Lung (tissue), 12 donors: ENCODE data around the gene TENM4. TPM values are rescaled to one million over a fixed set of nuclear protein-coding genes. Genes with fewer than 3 reads are reported as not detected.
A peak's percentile ranks its signal among the peaks of the same experiment; 100 is the strongest.

Source experiments
- ATAC-seq: fragments of 200-7000 bp; cut with Tn5 transposase; one replicate; pipeline ENCODE4 v1.9.1; 2020; ENCODE audit warnings: moderate number of reproducible peaks; ENCODE audit not compliant: insufficient read depth, low FRiP score
- DNase-seq, 3 donors: peaks; one replicate each; pipeline ENCODE4 v3.0.0-alpha.2; 2013 to 2017
- H3K27ac ChIP-seq, 2 donors: one replicate each; pipeline ENCODE4 v1.5.1; 2013; ENCODE audit warnings: mild to moderate bottlenecking in 2 of 2, moderate library complexity in 2 of 2, control low read depth in 1 of 2, inconsistent platforms in 1 of 2, low read depth in 1 of 2, low read length in 1 of 2
- H3K27me3 ChIP-seq, 3 donors: one replicate each; pipeline ENCODE4 v1.5.1; 2013; ENCODE audit warnings: low read length in 2 of 3; ENCODE audit not compliant: control insufficient read depth in 3 of 3, insufficient read depth in 3 of 3
- H3K36me3 ChIP-seq, 4 donors: one replicate each; pipeline ENCODE4 v1.5.1; 2013; ENCODE audit warnings: low read length in 4 of 4, mild to moderate bottlenecking in 1 of 4, moderate library complexity in 1 of 4; ENCODE audit not compliant: control insufficient read depth in 4 of 4, insufficient read depth in 4 of 4
- H3K4me1 ChIP-seq, 5 donors: one replicate each; pipeline ENCODE4 v1.5.1; 2013; ENCODE audit warnings: low read length in 5 of 5, mild to moderate bottlenecking in 2 of 5, moderate library complexity in 1 of 5; ENCODE audit not compliant: control insufficient read depth in 5 of 5, insufficient read depth in 5 of 5
- H3K4me3 ChIP-seq: one replicate; pipeline ENCODE4 v1.5.1; 2013; ENCODE audit warnings: mild to moderate bottlenecking, control low read depth, moderate library complexity
- H3K9ac ChIP-seq, 2 donors: one replicate each; pipeline ENCODE4 v1.5.1; 2013; ENCODE audit warnings: low read length in 2 of 2, control low read depth in 1 of 2; ENCODE audit not compliant: insufficient read depth in 1 of 2
- H3K9me3 ChIP-seq, 4 donors: one replicate each; pipeline ENCODE4 v1.5.1; 2013; ENCODE audit warnings: low read length in 3 of 4, mild to moderate bottlenecking in 1 of 4, moderate library complexity in 1 of 4; ENCODE audit not compliant: control insufficient read depth in 4 of 4, insufficient read depth in 3 of 4
- CTCF ChIP-seq: IDR thresholded peaks from 2 replicates; pipeline ENCODE4 v1.5.1; 2012; ENCODE audit warnings: mild to moderate bottlenecking; ENCODE audit errors: control extremely low read depth, extremely low read depth
- WGBS, 2 donors: extraction: QIAGEN DNeasy Blood & Tissue Kit; methylation state at CpG; one replicate each; pipeline ENCODE4 v1.1.7; 2013; 5-methylcytosine and 5-hydroxymethylcytosine counted together
- polyA plus RNA-seq, 2 donors: library from polyadenylated mRNA; stranded (reverse); fragments of 200-250 nt; gene quantifications; one replicate each; pipeline ENCODE4 v1.2.1, GENCODE V29; 2013
- total RNA-seq, 2 donors: library from RNA; depleted of rRNA in 1 of 2; stranded (reverse); fragments of >200 nt in 1 of 2; gene quantifications; one replicate each; pipeline ENCODE4 v1.2.1, GENCODE V29; 2014 to 2021
- donor health status: control.
- donor health status: control.
- donor health status: Bipolar disorder and iron deficiency.
- donor health status: healthy.
- donor health status: DM: yes; HTN: yes; CAD: no.

The TENM4 gene
- total and polyA plus RNA-seq, 4 donors, result 0.28 to 16.4 (median 3.2) TPM

DNA sequence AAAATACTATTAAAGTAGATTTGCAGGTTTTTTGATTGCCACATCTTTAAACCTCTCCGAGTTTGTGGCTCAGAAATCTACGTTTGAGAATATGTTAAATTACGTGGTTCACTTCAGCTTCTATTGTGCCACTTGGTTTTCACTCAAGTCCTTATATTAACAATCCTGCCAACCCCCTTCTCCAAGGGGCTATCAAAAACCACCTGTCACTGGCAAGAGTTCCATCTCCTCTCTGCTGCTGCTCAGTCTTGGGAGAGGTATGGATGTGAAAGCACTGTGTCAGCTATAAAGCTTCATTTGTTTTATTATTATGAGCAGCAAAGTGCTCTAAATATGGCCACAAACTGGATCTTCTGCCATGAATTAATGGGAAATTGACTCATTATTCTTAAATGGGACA, 668.6 kb downstream of the TENM4 start:
- Histone ChIP-seq H3K4me1 (peaks cover 0 to 7% (median 3%) of the 10 kb centered on the region in 5 donors), H3K27ac (no peak overlapping the region), H3K27me3 (no peaks in the 10 kb centered on the region), H3K36me3 (no peaks in the 10 kb centered on the region), H3K9me3 (peaks cover 0 to 3% (median 0%) of the 10 kb centered on the region in 4 donors), H3K4me3 (no peak overlapping the region), H3K9ac (no peak overlapping the region)
- WGBS, 2 donors, result 88 to 92% methylated on average over 3 of the region's 3 CpGs
- TF ChIP-seq CTCF, result no peak
- DNase-seq (no peak), ATAC-seq (no peak)

- no peak for TF ChIP-seq CTCF
- Histone ChIP-seq H3K36me3 (no peaks in the 10 kb centered on the region), H3K27ac (no peak overlapping the region), H3K27me3 (no peaks in the 10 kb centered on the region), H3K4me1 (peaks cover 0 to 8% (median 4%) of the 10 kb centered on the region in 5 donors), H3K9ac (no peak overlapping the region), H3K9me3 (peaks cover 0 to 3% (median 0%) of the 10 kb centered on the region in 4 donors), H3K4me3 (no peak overlapping the region)
- ATAC-seq, result no peak
- DNase-seq, result no peak
- 94 to 95% methylated on average over 6 of the region's 6 CpGs for WGBS, 2 donors
These were observed 669.9 kb downstream of the TENM4 start for GRCh38 chr11:78770931-78771330.

- WGBS, 2 donors, result 76 to 81% methylated on average over 5 of the region's 5 CpGs
- no peak for TF ChIP-seq CTCF
- ATAC-seq, result no peak
- H3K27me3 ChIP-seq, result no peaks in the 10 kb centered on the region
- H3K9ac ChIP-seq, result no peak overlapping the region
- H3K27ac ChIP-seq, result no peak overlapping the region
- no peaks in the 10 kb centered on the region for H3K36me3 ChIP-seq
- no peak overlapping the region for H3K4me3 ChIP-seq
- DNase-seq, result peak in 2 of 3 donors; percentile 25 to 32
- H3K4me1 ChIP-seq, result peaks cover 0 to 8% (median 4%) of the 10 kb centered on the region in 5 donors
- H3K9me3 ChIP-seq, result peaks cover 0 to 3% (median 0%) of the 10 kb centered on the region in 4 donors
These were observed 671.9 kb downstream of the TENM4 start for GRCh38 chr11:78768971-78769370.

- no peaks in the 10 kb centered on the region for H3K27me3 ChIP-seq
- 78 to 91% methylated on average over 3 of the region's 3 CpGs for WGBS, 2 donors
- DNase-seq, result no peak
- H3K27ac ChIP-seq, result no peak overlapping the region
- H3K9me3 ChIP-seq, result peaks cover 0 to 3% (median 0%) of the 10 kb centered on the region in 4 donors
- ATAC-seq, result no peak
- H3K36me3 ChIP-seq, result no peaks in the 10 kb centered on the region
- H3K4me3 ChIP-seq, result no peak overlapping the region
- H3K9ac ChIP-seq, result no peak overlapping the region
- H3K4me1 ChIP-seq, result peaks cover 0 to 10% (median 4%) of the 10 kb centered on the region in 5 donors
- TF ChIP-seq CTCF, result no peak
These were observed 672.5 kb downstream of the TENM4 start for GRCh38 chr11:78768345-78768744.
